ENCODE data around the gene CNNM1. TPM values are rescaled to one million over a fixed set of nuclear protein-coding genes. Genes with fewer than 3 reads are reported as not detected.

CNNM1 gene
- total and polyA plus RNA-seq, 8 donors, result 0.53 to 1.6 (median 1.3) TPM

DNA sequence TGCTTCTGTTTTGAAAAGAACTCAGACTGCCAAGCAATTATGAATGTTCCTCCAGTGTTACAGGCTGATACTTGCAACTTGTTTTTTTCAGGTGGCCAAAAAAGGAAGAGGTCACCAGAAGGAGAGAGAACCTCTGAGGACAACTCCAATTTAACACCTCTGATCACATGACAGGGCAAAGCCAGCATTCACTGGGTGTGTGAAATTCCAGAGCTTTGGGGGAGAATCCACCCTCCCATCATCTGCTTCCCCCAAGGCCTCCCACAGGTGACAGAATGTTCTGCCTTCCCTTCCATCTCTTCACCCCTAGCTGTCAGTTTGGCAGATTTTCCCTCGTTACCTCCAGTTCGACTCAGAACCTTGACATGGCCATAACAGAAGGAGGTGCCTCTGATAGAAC lies 62.2 kb downstream of the CNNM1 start:
- intact Hi-C loops (cut with DNase I), result loop anchor here in 1 of 3 donors (10.0 kb wide), 1 partner anchor 223 kb away; no protein-coding TSS in a partner anchor
- FAIRE-seq, result no peak
- no peak overlapping the region for H3K27ac ChIP-seq
- H3K9me3 ChIP-seq, result no peaks in the 10 kb centered on the region
- no peak overlapping the region for H3K4me3 ChIP-seq
- no peak for ATAC-seq
- no peaks in the 10 kb centered on the region for H3K4me1 ChIP-seq
- no peaks in the 10 kb centered on the region for H3K36me3 ChIP-seq
- no peak for DNase-seq
- 91 to 100% methylated on average over 2 of the region's 2 CpGs for WGBS, 2 donors
- H3K27me3 ChIP-seq, result no peaks in the 10 kb centered on the region
- TF ChIP-seq, protein P1, sequence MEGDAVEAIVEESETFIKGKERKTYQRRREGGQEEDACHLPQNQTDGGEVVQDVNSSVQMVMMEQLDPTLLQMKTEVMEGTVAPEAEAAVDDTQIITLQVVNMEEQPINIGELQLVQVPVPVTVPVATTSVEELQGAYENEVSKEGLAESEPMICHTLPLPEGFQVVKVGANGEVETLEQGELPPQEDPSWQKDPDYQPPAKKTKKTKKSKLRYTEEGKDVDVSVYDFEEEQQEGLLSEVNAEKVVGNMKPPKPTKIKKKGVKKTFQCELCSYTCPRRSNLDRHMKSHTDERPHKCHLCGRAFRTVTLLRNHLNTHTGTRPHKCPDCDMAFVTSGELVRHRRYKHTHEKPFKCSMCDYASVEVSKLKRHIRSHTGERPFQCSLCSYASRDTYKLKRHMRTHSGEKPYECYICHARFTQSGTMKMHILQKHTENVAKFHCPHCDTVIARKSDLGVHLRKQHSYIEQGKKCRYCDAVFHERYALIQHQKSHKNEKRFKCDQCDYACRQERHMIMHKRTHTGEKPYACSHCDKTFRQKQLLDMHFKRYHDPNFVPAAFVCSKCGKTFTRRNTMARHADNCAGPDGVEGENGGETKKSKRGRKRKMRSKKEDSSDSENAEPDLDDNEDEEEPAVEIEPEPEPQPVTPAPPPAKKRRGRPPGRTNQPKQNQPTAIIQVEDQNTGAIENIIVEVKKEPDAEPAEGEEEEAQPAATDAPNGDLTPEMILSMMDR (IDR thresholded peaks at IDR 0.05), result no peak

DNA sequence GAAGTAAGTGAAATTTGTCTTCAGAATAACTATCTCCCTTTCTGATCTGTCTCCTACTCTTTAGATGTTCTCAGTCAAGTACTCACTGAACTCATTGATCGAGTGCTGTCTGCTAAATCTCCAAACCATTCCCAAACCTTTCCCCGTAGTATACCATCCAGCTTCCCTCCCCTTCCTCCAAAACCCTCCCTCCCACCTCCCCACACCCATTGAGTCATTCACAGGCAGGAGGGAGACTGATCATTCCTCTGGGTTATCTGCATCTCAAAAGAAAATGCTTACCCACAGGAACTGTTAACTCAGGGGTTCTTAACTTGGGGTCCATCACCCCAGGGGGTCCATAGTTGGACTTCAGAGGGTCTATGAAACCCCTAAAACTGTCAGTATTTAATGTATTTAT lies 63.9 kb downstream of the CNNM1 start:
- no peak overlapping the region for H3K4me3 ChIP-seq

DNA sequence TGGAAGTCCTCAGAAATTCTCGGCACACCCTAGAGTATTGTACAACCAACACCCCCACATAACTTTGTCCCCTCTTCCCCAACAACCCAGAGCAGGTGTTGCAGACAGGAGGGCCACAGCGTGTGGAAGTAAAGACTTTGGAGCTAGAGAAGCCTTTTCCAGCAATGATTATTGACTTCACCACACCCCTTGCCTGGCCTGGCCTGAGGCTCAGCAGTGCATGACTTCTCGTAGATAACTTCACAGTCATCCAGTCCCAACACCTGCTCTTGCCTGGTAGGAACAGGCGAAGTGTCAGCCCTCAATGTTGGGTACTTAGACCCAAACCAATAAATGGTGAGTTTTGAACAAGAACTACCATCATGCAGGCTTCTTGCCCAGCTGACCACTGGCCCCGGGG lies 64.5 kb downstream of the CNNM1 start:
- intact Hi-C loops (cut with DNase I), result loop anchor here in 1 of 3 donors (10.0 kb wide), 1 partner anchor 221 kb away; no protein-coding TSS in a partner anchor
- H3K27ac ChIP-seq, result no peak overlapping the region
- WGBS, 2 donors, result 83 to 88% methylated on average over 5 of the region's 5 CpGs
- H3K4me1 ChIP-seq, result no peaks in the 10 kb centered on the region
- no peaks in the 10 kb centered on the region for H3K9me3 ChIP-seq
- DNase-seq (no peak), ATAC-seq (no peak), FAIRE-seq (no peak)
- no peak overlapping the region for H3K4me3 ChIP-seq
- TF ChIP-seq, protein P1 (IDR thresholded peaks at IDR 0.05), result no peak
- no peaks in the 10 kb centered on the region for H3K27me3 ChIP-seq
- peaks cover 0 to 19% (median 0%) of the 10 kb centered on the region in 3 donors for H3K36me3 ChIP-seq

More for the DNA sequence above, 63.9 kb downstream of the CNNM1 start:
- 51 to 71% methylated on average over 2 of the region's 2 CpGs for WGBS, 2 donors
- Histone ChIP-seq H3K9me3 (no peaks in the 10 kb centered on the region), H3K27ac (no peak overlapping the region), H3K4me1 (no peaks in the 10 kb centered on the region), H3K36me3 (peaks cover 0 to 13% (median 0%) of the 10 kb centered on the region in 3 donors), H3K27me3 (no peaks in the 10 kb centered on the region)
- TF ChIP-seq, protein P1 (IDR thresholded peaks at IDR 0.05), result no peak
- no peak for DNase-seq
- intact Hi-C loops (cut with DNase I), result loop anchor here in 1 of 3 donors (10.0 kb wide), 1 partner anchor 222 kb away; no protein-coding TSS in a partner anchor
- no peak for ATAC-seq
- FAIRE-seq, result no peak

DNA sequence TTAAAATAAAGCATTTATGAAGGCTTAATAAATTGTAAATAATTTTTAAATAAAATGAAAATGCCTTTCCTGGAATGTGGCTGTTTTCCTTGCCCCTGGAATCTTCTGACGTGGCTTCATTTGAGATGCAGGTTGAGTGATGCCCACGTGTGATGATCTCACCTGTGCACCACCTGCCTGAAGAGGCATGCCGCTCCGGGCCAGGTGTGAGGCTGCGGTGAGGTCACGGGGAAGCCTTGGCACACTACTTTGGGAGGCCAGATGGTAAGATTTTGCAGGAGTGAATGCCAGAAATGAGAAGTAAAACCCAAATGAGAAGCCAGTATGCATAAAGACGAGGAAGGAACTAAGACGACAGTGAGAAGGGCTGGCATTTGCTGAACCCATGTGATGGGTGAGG lies 65.1 kb downstream of the CNNM1 start:
- FAIRE-seq (no peak), DNase-seq (peak in 3 of 6 donors; percentile 18 to 42 (median 42))
- intact Hi-C loops (cut with DNase I), result loop anchor here in 1 of 3 donors (10.0 kb wide), 1 partner anchor 221 kb away; no protein-coding TSS in a partner anchor

More for the DNA sequence above, 65.1 kb downstream of the CNNM1 start:
- H3K4me1 ChIP-seq, result no peaks in the 10 kb centered on the region
- no peaks in the 10 kb centered on the region for H3K27me3 ChIP-seq
- no peak overlapping the region for H3K4me3 ChIP-seq
- TF ChIP-seq, protein P1 (IDR thresholded peaks at IDR 0.05), result no peak
- no peak overlapping the region for H3K27ac ChIP-seq
- ATAC-seq, result peak in 2 of 4 donors; percentile 43 to 71
- H3K9me3 ChIP-seq, result no peaks in the 10 kb centered on the region
- peaks cover 0 to 23% (median 5%) of the 10 kb centered on the region in 3 donors for H3K36me3 ChIP-seq
- 54 to 63% methylated on average over 8 of the region's 8 CpGs for WGBS, 2 donors
